Measurements from ENCODE around the gene C5orf15.

C5orf15 gene

GRCh38 chr5:133968204-133968980 is at the start of gene C5orf15:
Gene C5orf15, minus strand, starts transcription at chr5:133968625. Its CDS starts 41 bp downstream, at chr5:133968584.
- intact Hi-C loops (cut with DNase I; ENCODE audit: low total_unique reads), result no loop called here
- peaks cover 0 to 29% (median 20%) of the 10 kb centered on the region in 4 donors for H3K4me1 ChIP-seq
- peak within 1 kb of the TSS; percentile 98 for H3K27ac ChIP-seq
- H3K36me3 ChIP-seq, result peaks cover 10 to 24% (median 12%) of the 10 kb centered on the region in 3 donors
- no peaks in the 10 kb centered on the region for H3K9me3 ChIP-seq
- no peaks in the 10 kb centered on the region for H3K27me3 ChIP-seq
- TF ChIP-seq CTCF (IDR thresholded peaks at IDR 0.05), result peak; percentile 29 to 35
- peak; percentile 98 for DNase-seq
- peak within 1 kb of the TSS; percentile 83 to 96 for H3K4me3 ChIP-seq

- no peak for TF ChIP-seq CTCF (IDR thresholded peaks at IDR 0.05)
- Histone ChIP-seq H3K27ac (no peak overlapping the region), H3K36me3 (no peaks in the 10 kb centered on the region), H3K4me1 (peaks cover 0 to 20% (median 13%) of the 10 kb centered on the region in 4 donors), H3K4me3 (no peak overlapping the region), H3K9me3 (no peaks in the 10 kb centered on the region), H3K27me3 (peaks cover 0 to 3% of the 10 kb centered on the region in 2 donors)
- DNase-seq, result no peak
- intact Hi-C loops (cut with DNase I; ENCODE audit: low total_unique reads), result no loop called here
Observed at GRCh38 chr5:134008266-134008749, 39.9 kb upstream of the C5orf15 start.

- no peak overlapping the region for H3K27ac ChIP-seq
- no peaks in the 10 kb centered on the region for H3K9me3 ChIP-seq
- H3K4me1 ChIP-seq, result peaks cover 0 to 26% (median 19%) of the 10 kb centered on the region in 4 donors
- no peak for DNase-seq
- no peaks in the 10 kb centered on the region for H3K27me3 ChIP-seq
- no peaks in the 10 kb centered on the region for H3K36me3 ChIP-seq
- TF ChIP-seq CTCF (IDR thresholded peaks at IDR 0.05), result no peak
- H3K4me3 ChIP-seq, result no peak overlapping the region
- intact Hi-C loops (cut with DNase I; ENCODE audit: low total_unique reads), result no loop called here
Observed at GRCh38 chr5:134007581-134008265, 39.3 kb upstream of the C5orf15 start.

GRCh38 chr5:134006115-134006514 is 37.7 kb upstream of the C5orf15 start:
- Histone ChIP-seq H3K9me3 (no peaks in the 10 kb centered on the region), H3K27ac (peak overlapping the region; percentile 97 to 98), H3K36me3 (no peaks in the 10 kb centered on the region), H3K4me1 (peaks cover 0 to 42% (median 32%) of the 10 kb centered on the region in 4 donors), H3K27me3 (no peaks in the 10 kb centered on the region), H3K4me3 (peak overlapping the region; percentile 75 to 95)
- intact Hi-C loops (cut with DNase I; ENCODE audit: low total_unique reads), result no loop called here
- no peak for DNase-seq
- TF ChIP-seq CTCF (IDR thresholded peaks at IDR 0.05), result no peak

- DNase-seq, result peak; percentile 37 to 78
- peak overlapping the region; percentile 97 to 98 for H3K27ac ChIP-seq
- H3K4me1 ChIP-seq, result peaks cover 0 to 46% (median 35%) of the 10 kb centered on the region in 4 donors
- intact Hi-C loops (cut with DNase I; ENCODE audit: low total_unique reads), result no loop called here
- no peak for TF ChIP-seq CTCF (IDR thresholded peaks at IDR 0.05)
- H3K36me3 ChIP-seq, result no peaks in the 10 kb centered on the region
- no peaks in the 10 kb centered on the region for H3K27me3 ChIP-seq
- H3K9me3 ChIP-seq, result no peaks in the 10 kb centered on the region
- H3K4me3 ChIP-seq, result peak overlapping the region; percentile 75 to 95
Observed at GRCh38 chr5:134005417-134006061, 37.1 kb upstream of the C5orf15 start.
